Measurements from ENCODE around the gene TTC28. TPM values are rescaled to one million over a fixed set of nuclear protein-coding genes. Genes with fewer than 3 reads are reported as not detected.
A peak's percentile ranks its signal among the peaks of the same experiment; 100 is the strongest.

The TTC28 gene
- total RNA-seq, 1 experiment from 2014 or later = 0.12 TPM

- TF ChIP-seq MAX (IDR thresholded peaks at IDR 0.05) (no peak), CBX3 (IDR thresholded peaks at IDR 0.05; ENCODE audit: low read depth) (no peak), REST (IDR thresholded peaks at IDR 0.05; ENCODE audit: low read depth) (no peak), ZBTB33 (IDR thresholded peaks at IDR 0.05; ENCODE audit: extremely low read depth, insufficient replicate concordance, low read length) (no peak), CEBPB (IDR thresholded peaks at IDR 0.05; ENCODE audit: low read depth) (no peak)
- H3K4me2 ChIP-seq (ENCODE audit: low read length) = no peak overlapping the region
- no peaks in the 10 kb centered on the region for H3K27me3 ChIP-seq (ENCODE audit: insufficient read depth, low read length)
- no peak overlapping the region for H3K9ac ChIP-seq (ENCODE audit: low read length)
- H3K36me3 ChIP-seq (ENCODE audit: control insufficient read depth in 1 of 2, insufficient read depth in 2 of 2, low read length in 2 of 2) = no peaks in the 10 kb centered on the region
- H2AFZ ChIP-seq (ENCODE audit: low read depth, low read length, poor library complexity, severe bottlenecking) = no peak overlapping the region
- ChIA-PET CTCF (interaction anchor here (1.2 kb wide), 1 partner anchor 17 kb away, joined by 4 read pairs; no protein-coding TSS in a partner anchor), POLR2A (interaction anchor here (1.1 kb wide), 1 partner anchor 18 kb away, joined by 3 read pairs; the partner anchor contains the start of gene PITPNB), RAD21 (ENCODE audit: low non-redundant PET in 1 of 2, low total read pairs in 2 of 2, uncharacterized antibody in 2 of 2, unreplicated experiment in 2 of 2) (no interaction called here)
- intact Hi-C loops (cut with micrococcal nuclease) = no loop called here
- H4K20me1 ChIP-seq (ENCODE audit: insufficient read depth) = no peaks in the 10 kb centered on the region
- H3K4me1 ChIP-seq (ENCODE audit: control insufficient read depth in 1 of 2, insufficient read depth in 2 of 2, low read length in 2 of 2) = no peaks in the 10 kb centered on the region
- no peaks in the 10 kb centered on the region for H3K9me3 ChIP-seq (ENCODE audit: control insufficient read depth in 1 of 2, insufficient read depth in 1 of 2, low read depth in 1 of 2, low read length in 2 of 2)
- no peaks in the 10 kb centered on the region for H3K79me2 ChIP-seq (ENCODE audit: insufficient read depth, low read length)
- H3K27ac ChIP-seq (ENCODE audit: low read depth, low read length) = no peak overlapping the region
- no peak overlapping the region for H3K4me3 ChIP-seq (replicated peaks in 1 of 2; ENCODE audit: low read depth in 1 of 2, low read length in 2 of 2)
- BruUV-seq (replicated peaks) = no TSS peak
- ATAC-seq (0 out of 2 replicates have a peak, but pooled peaks have one; percentile 58), DNase-seq (ENCODE audit: low read depth, low spot score) (no peak)
- H3K9me2 ChIP-seq (ENCODE audit: insufficient read depth) = no peaks in the 10 kb centered on the region
These were observed 742.2 kb downstream of the TTC28 start for GRCh38 chr22:27937453-27937852.
